ENCODE data around the gene VWA8.

The VWA8 gene

GRCh38 chr13:41696163-41697003 lies 264.5 kb downstream of the VWA8 start:
- DNase-seq (ENCODE audit: low read depth in 2 of 3, low spot score in 1 of 3), result no peak

- no peak for DNase-seq (ENCODE audit: low read depth in 2 of 3, low spot score in 1 of 3)
Observed at GRCh38 chr13:41694545-41695301, 266.2 kb downstream of the VWA8 start.

DNA sequence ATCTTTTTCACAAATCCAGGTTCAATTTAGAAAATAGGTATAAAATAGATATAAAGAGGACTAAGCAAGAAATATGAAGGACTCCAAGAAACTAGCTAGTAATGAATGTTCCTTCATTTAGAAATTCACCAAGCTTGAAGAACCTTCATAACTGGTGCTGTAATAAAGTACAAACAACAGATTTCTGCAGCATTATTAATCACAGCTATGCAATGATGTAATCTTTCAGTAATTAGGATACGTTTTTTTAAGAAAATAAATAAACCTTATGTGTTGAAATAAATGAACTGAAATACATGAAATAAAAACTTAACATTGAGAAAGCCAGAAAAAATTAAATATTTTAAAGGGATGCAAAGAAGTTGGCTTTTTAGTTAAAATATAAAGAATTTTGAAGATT lies 267.5 kb downstream of the VWA8 start:
- DNase-seq (ENCODE audit: low read depth in 2 of 3, low spot score in 1 of 3), result no peak

DNA sequence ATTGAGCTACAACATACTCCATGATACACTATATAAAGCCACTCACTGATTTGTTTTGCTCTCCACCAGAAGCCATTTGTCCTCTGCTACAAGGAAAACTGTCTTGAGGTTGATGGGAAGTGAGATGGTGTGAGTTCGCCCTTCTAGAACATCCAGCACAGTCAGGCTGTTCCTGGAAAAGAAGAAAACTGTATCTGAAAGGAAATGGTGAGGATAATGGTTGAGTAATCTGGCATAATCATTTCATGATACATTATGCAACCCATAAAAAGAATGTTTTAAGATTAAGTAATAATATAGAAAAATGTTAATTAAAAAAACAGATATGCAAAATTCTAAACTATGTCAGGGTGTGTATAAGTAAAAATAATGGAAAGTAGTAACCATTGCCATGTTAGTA lies 269.6 kb downstream of the VWA8 start:
- DNase-seq (ENCODE audit: low read depth in 2 of 3, low spot score in 1 of 3), result no peak

DNA sequence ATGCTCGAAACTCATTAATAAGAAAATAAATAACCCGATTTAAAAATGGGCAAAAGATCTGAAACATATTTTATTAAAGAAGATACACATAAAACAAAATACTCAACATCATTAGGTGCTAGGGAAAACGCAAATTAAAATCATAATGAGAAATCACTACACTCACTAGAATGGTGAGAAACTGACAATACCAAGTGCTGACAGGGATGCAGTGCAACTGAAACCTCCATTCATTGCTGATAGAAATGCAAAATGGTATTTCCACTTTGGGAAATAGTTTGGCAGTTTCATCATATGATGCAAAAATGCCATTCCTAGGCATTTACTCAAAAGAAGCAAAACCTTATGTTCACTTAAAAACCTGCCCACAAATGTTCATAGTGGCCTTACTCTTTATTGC lies 278.1 kb downstream of the VWA8 start:
- DNase-seq (ENCODE audit: low read depth in 2 of 3, low spot score in 1 of 3), result no peak

DNA sequence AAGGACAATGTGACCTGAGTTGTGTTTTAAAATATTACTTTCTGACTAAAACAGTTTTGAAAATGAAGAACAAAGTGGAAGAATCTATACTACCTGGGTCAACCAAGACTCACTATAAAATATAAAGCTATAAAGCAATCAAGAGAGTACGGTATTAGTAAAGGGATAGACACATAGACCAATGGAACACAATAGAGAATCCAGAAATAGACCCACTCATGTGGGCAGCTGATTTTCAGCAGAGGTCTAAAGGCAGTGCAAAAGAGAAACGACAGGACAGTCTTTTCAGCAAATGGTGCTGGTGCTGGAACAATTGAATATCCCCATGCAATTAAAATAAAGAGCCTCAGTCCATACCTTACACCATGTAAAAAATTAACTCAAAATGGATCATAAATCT lies 278.9 kb downstream of the VWA8 start:
- DNase-seq (ENCODE audit: low read depth in 2 of 3, low spot score in 1 of 3), result no peak

- DNase-seq (ENCODE audit: low read depth in 2 of 3, low spot score in 1 of 3), result no peak
Observed at GRCh38 chr13:41681587-41681986, 279.3 kb downstream of the VWA8 start.

DNA sequence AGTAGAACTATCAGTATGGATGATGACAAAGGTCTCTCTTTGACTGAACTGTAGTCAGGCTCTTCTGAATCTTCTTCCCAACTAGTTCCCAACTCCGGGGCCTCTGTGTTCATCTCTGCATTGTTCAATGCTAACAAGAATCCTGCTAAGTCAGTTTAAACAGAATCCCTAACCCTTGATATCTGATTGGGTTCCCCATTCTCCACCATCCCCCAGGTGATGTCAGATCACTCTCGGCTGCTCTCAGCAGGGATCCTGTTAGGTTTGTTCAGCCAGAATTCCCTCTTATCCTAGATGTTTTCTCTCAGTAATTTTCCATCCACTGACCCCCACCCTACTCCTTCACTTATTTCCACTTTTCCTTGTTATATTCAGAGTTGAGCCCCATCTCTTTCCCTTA lies 280.0 kb downstream of the VWA8 start:
- no peak for DNase-seq (ENCODE audit: low read depth in 2 of 3, low spot score in 1 of 3)

DNA sequence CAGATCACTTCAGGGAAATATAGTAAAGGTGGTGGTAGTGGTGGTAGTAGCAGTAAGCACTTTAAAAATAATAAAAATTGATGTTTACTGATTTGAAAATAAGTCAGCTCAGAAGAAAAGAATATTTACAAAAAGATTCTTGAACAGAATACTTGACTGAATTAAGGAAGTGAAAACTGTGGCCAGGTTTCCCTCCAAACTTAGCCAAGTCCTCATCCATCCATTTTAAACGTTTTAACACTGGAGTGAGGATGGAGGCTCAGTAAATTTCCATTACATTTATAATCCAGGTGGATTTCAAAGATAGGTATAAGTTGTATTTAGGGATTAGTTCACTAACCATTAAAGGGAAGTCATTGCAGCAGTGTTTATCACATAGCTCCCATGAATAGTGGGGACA lies 282.1 kb downstream of the VWA8 start:
- DNase-seq (ENCODE audit: low read depth in 2 of 3, low spot score in 1 of 3), result no peak

DNA sequence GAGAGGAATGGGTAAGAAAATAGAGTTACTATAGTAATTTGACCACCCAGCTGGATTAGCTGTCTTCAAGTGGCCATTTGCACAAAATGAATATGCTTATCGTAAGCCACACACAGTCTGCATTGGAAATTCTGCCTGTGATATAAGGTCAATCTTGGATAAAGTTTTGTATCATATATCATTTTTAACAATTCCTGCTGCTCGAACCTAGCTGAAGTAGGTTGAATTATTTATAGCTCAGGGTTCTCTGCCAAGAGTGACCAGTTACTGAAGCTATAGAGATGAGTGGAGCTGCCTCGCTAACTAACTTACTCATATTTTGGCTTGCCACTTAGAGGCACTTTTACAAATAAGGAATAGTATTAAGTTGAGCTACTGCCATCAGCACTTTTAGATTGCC lies 282.7 kb downstream of the VWA8 start:
- no peak for DNase-seq (ENCODE audit: low read depth in 2 of 3, low spot score in 1 of 3)

DNA sequence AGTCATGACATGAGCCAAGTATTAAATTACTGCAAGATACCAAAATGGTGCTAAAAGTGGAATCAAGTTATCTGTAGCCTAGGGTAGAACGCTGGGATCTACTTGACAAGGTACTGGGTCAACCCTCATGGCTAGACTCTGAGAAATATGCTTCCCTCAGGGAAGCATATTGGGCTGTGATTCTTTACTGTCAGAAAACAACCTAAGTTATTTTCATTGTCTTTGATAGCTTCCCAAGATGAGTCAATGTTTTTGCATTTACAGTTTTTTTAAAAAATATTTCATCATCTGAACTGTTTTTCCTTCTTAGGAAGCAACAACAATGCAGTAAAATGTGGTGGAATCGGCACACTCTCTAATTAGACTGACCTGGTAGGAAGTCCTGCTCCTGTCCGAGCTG lies 285.6 kb downstream of the VWA8 start:
- DNase-seq (ENCODE audit: low read depth in 2 of 3, low spot score in 1 of 3), result no peak

GRCh38 chr13:41674246-41674645 lies 286.7 kb downstream of the VWA8 start:
- no peak for DNase-seq (ENCODE audit: low read depth in 2 of 3, low spot score in 1 of 3)

DNA sequence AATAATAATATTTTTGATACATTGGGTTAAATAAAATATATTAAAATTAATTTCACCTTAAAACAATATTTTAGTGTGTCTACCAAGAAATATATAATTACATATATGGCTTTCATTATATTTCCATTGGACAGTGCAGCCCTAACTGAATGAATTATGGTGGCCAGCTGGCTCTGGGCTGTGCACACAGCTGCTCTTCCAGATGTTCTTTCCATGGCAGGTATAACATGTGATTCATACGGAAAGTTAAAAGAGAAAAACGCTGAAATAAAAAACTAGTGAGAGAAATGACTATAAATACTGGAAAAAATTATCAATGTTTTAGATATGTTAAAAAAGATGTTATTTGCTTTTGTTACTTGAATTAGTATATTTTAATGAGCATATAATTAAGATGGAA lies 287.3 kb downstream of the VWA8 start:
- DNase-seq (ENCODE audit: low read depth in 2 of 3, low spot score in 1 of 3), result no peak

DNA sequence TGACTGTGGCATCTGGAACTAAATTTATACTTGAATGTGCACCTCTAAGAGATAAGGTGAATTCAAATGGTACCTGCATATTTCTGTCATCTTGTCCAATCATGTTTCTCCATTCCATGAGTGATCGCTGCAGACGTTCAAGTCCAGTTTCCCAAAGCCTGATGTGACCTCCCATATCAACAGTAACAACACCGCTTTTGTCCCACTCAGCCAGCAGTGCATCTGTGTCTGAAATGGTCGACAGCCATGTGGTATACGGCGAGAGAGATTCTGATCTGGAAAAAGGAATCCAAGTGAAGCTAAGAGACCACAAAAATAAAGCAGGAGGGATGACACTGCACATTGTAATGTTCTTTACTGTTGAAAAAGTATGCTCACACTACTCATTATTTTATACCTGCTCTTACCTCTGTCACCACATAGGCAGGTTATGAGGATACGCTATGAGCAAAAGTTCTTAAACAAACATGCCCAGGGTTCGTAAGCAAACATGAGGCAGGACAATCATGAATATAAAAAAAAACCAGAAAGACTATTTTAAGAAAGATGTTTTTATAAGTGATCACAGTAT lies 290.0 kb downstream of the VWA8 start:
- no peak for DNase-seq (ENCODE audit: low read depth in 2 of 3, low spot score in 1 of 3)

GRCh38 chr13:41668130-41668757 lies 292.7 kb downstream of the VWA8 start:
- DNase-seq (ENCODE audit: low read depth in 2 of 3, low spot score in 1 of 3), result peak in 1 of 3 donors; percentile 13

DNA sequence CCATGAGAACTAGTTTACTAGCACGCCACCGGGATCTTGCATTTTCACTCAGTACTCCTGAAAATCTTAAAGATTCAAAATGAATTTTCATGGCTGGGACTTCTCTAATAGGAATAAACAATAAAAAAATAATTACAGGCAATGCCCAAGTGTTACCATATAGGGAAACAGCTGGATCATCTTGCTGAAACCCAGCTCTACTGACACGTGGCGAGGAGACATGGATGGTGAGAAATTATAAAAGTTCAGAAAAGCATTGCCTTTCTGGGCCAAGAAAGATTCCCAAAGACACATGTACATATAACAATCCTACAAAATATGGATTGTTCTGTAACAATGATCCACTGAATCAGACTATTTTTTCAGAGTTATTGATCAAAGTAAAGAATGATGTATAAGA lies 294.3 kb downstream of the VWA8 start:
- no peak for DNase-seq (ENCODE audit: low read depth in 2 of 3, low spot score in 1 of 3)

- DNase-seq (ENCODE audit: low read depth in 2 of 3, low spot score in 1 of 3), result no peak
Observed at GRCh38 chr13:41660411-41660810, 300.5 kb downstream of the VWA8 start.

DNA sequence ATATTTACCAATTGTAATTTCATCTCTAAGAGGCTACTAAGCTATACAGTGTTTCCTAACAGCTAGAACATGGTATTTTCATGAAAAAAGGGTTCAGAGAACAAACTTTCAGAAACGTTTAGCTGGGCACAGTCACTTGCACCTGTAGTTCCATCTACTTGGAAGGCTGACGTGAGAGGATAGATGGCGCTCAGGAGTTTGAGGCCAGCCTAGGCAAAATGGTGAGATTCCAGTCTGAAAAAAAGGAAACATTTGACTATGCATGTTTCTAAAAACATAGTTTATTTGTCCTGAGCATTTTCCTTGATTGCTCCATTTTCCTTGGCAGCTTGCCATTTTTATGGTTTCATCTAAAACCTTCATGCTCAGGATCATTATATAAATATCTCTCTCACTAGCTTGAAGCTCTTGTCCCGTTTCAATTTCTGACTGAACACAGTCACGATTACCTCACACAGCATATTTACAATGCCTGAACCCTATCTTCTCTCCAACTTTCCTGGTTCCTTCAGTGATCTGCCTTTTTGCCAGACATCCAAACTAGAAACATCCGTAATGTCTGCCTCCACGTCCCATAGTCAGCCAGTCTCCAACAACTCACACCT lies 302.8 kb downstream of the VWA8 start:
- DNase-seq (ENCODE audit: low read depth in 2 of 3, low spot score in 1 of 3), result no peak

GRCh38 chr13:41655997-41656396 lies 304.9 kb downstream of the VWA8 start:
- no peak for DNase-seq (ENCODE audit: low read depth in 2 of 3, low spot score in 1 of 3)

- DNase-seq (ENCODE audit: low read depth in 2 of 3, low spot score in 1 of 3), result no peak
Observed at GRCh38 chr13:41654796-41655195, 306.1 kb downstream of the VWA8 start.

DNA sequence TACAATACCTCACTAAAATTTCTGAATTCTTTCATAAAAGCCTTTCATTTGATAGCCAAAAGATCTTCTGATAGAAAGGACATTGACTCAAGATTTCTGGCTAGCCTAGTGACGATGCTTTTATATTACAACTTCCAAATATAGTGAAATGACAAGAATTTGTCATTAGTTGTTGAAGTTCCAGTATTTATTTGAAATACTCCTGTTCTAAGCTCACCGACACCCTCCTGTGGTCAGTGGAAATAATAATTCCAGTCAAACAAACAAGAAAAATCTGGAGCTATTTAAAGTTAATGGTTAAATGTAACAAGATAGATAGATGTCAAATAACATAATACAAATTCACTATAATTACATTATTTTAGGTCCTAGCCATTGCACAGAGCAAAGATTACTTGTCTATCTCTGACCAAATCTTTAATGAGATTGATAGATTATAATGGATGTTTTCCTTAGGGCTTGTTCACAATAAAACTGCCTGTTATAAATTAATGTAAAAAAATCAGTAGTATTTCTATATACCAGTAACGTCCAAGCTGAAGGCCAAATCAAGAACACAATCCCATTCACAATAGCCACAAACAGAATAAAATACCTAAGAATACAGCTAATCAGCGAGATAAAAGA lies 308.1 kb downstream of the VWA8 start:
- peak in 1 of 3 donors; percentile 11 for DNase-seq (ENCODE audit: low read depth in 2 of 3, low spot score in 1 of 3)
